Upper lobe of left lung (tissue), 6 donors: Measurements from ENCODE around the gene CAMP. TPM values are rescaled to one million over a fixed set of nuclear protein-coding genes. Genes with fewer than 3 reads are reported as not detected.
A peak's percentile ranks its signal among the peaks of the same experiment; 100 is the strongest.
"Not testable (repeated sequence)": the region's sequence is repeated elsewhere in the genome, so short reads cannot be mapped to it uniquely, and the experiment has no call there.

Experiments used
- ATAC-seq, 2 donors: fragments of 200-7000 bp; cut with Tn5 transposase; one replicate each; pipeline ENCODE4 v1.9.1; 2022; ENCODE audit warnings: mild to moderate bottlenecking in 2 of 2, moderate library complexity in 2 of 2; ENCODE audit not compliant: low FRiP score in 2 of 2
- DNase-seq, 2 donors: peaks; one replicate each; pipeline ENCODE4 v3.0.0-alpha.2; 2019 to 2020
- H3K27ac ChIP-seq, 4 donors: fragments of 200-600 bp; sonication (generic); one replicate each; pipeline ENCODE4 v1.5.1; 2016 to 2019
- H3K27me3 ChIP-seq, 4 donors: fragments of 200-600 bp; sonication (generic); one replicate each; pipeline ENCODE4 v1.5.1; 2017 to 2019
- H3K36me3 ChIP-seq, 4 donors: fragments of 200-600 bp; sonication (generic); one replicate each; pipeline ENCODE4 v1.5.1; 2016 to 2019
- H3K4me1 ChIP-seq, 4 donors: fragments of 200-600 bp; sonication (generic); one replicate each; pipeline ENCODE4 v1.5.1; 2018 to 2019
- H3K4me3 ChIP-seq, 4 donors: fragments of 200-600 bp; sonication (generic); one replicate each; pipeline ENCODE4 v1.5.1; 2017 to 2019; ENCODE audit warnings: mild to moderate bottlenecking in 2 of 4, moderate library complexity in 1 of 4
- H3K9me3 ChIP-seq, 4 donors: fragments of 200-600 bp; sonication (generic); one replicate each; pipeline ENCODE4 v1.5.1; 2018 to 2019
- EP300 ChIP-seq, 4 donors: sonication (generic); formaldehyde crosslinking; IDR thresholded peaks; one replicate each; pipeline ENCODE4 v1.5.1; 2017; ENCODE audit warnings: antibody characterized with exemption in 4 of 4, control low read depth in 2 of 4
- POLR2A ChIP-seq, 4 donors: fragments of 450-650 bp; IDR thresholded peaks; one replicate each; pipeline ENCODE4 v1.5.1; 2016 to 2017; ENCODE audit warnings: antibody characterized with exemption in 4 of 4, mild to moderate bottlenecking in 2 of 4
- POLR2AphosphoS5 ChIP-seq, 2 donors: sonication (generic); formaldehyde crosslinking; IDR thresholded peaks; one replicate each; pipeline ENCODE4 v1.5.1; 2017; ENCODE audit warnings: antibody characterized with exemption in 2 of 2
- WGBS, 2 donors: methylation state at CpG; one replicate each; pipeline ENCODE4 v1.1.5; 2017 to 2018; 5-methylcytosine and 5-hydroxymethylcytosine counted together
- total RNA-seq, 6 donors: library from RNA; depleted of rRNA in 4 of 6; stranded (reverse); fragments of >200 nt in 4 of 6; gene quantifications; one replicate each; pipeline versions ENCODE4 v1.1.0 to v1.2.1, GENCODE V29; 2016 to 2021
- TF ChIP-seq, protein P1 (sequence below), 6 experiments: fragments of 450-650 bp in 4 of 6; fragments of 200-600 bp in 2 of 6; sonication (generic) in 2 of 6; IDR thresholded peaks; one replicate each; pipeline ENCODE4 v1.5.1; 2016 to 2019; ENCODE audit warnings: antibody characterized with exemption in 6 of 6
- donor health status: DM: no; HTN: no; CAD: no; lungs with moderate emphysema.
- donor health status: DM: no; HTN: yes; CAD: no; lungs with severe emphysema.

Gene CAMP
- total RNA-seq, 6 donors from 2014 or later, result 1.6 to 15.4 (median 2.7) TPM; not detected in 2

DNA sequence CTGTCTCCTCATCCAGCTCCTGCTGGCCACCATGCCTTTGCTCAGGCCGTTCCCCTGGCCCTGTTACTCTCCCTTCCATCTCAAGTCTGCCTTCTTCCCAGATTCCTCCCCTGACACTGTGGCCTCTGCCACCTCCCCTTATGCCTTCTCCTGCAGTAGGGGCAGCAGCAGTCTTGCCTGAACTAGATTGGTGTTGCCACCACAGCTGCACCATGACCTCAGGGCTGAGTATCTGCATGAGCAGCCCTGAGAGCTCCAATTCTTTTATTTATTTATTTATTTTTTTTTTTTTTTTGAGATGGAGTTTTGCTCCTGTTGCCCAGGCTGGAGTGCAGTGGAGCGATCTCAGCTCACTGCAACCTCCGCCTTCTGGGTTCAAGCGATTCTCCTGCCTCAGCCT lies 13.8 kb upstream of the CAMP start:
- Histone ChIP-seq H3K27ac (no peak overlapping the region), H3K9me3 (no peaks in the 10 kb centered on the region), H3K27me3 (no peaks in the 10 kb centered on the region), H3K4me1 (peaks cover 0 to 3% (median 0%) of the 10 kb centered on the region in 4 donors), H3K36me3 (no peaks in the 10 kb centered on the region), H3K4me3 (no peak overlapping the region)
- 97 to 100% methylated on average over 4 of the region's 4 CpGs for WGBS, 2 donors
- TF ChIP-seq POLR2AphosphoS5 (IDR thresholded peaks at IDR 0.05) (no peak), POLR2A (IDR thresholded peaks at IDR 0.05) (no peak), EP300 (IDR thresholded peaks at IDR 0.05) (no peak)
- TF ChIP-seq, protein P1, sequence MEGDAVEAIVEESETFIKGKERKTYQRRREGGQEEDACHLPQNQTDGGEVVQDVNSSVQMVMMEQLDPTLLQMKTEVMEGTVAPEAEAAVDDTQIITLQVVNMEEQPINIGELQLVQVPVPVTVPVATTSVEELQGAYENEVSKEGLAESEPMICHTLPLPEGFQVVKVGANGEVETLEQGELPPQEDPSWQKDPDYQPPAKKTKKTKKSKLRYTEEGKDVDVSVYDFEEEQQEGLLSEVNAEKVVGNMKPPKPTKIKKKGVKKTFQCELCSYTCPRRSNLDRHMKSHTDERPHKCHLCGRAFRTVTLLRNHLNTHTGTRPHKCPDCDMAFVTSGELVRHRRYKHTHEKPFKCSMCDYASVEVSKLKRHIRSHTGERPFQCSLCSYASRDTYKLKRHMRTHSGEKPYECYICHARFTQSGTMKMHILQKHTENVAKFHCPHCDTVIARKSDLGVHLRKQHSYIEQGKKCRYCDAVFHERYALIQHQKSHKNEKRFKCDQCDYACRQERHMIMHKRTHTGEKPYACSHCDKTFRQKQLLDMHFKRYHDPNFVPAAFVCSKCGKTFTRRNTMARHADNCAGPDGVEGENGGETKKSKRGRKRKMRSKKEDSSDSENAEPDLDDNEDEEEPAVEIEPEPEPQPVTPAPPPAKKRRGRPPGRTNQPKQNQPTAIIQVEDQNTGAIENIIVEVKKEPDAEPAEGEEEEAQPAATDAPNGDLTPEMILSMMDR (IDR thresholded peaks at IDR 0.05), result no peak
- ATAC-seq (no peak), DNase-seq (no peak)

DNA sequence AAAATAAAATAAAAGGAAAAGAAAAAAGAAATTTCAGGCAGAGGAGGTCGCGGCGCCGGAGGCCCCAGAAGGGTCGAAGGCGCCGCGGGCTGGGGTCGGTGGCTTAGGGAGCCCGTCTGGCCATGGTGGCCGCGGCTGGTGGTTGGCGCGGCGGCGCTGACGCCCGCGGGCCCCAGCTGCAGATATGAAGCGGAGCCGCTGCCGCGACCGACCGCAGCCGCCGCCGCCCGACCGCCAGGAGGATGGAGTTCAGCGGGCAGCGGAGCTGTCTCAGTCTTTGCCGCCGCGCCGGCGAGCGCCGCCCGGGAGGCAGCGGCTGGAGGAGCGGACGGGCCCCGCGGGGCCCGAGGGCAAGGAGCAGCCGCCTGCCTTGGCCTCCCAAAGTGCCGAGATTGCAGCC lies 12.8 kb upstream of the CAMP start:
- not testable (repeated sequence) for H3K27me3 ChIP-seq, ATAC-seq, H3K36me3 ChIP-seq, H3K4me3 ChIP-seq, H3K27ac ChIP-seq, H3K9me3 ChIP-seq
- WGBS, 2 donors, result 83% methylated on average over 27 of the region's 48 CpGs; no CpG with 5 or more reads in 1 of the 2 donors
- DNase-seq, result peak in 1 of 2 donors; percentile 82
- H3K4me1 ChIP-seq, result peaks cover 7 to 13% (median 9%) of the 10 kb centered on the region in 4 donors

DNA sequence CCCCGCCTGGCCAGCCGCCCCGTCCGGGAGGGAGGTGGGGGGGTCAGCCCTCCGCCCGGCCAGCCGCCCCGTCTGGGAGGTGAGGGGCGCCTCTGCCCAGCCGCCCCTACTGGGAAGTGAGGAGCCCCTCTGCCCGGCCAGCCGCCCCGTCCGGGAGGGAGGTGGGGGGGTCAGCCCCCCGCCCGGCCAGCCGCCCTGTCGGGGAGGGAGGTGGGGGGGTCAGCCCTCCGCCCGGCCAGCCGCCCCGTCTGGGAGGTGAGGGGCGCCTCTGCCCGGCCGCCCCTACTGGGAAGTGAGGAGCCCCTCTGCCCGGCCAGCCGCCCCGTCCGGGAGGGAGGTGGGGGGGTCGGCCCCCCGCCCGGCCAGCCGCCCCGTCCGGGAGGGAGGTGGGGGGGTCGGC lies 11.5 kb upstream of the CAMP start:
- peaks cover 18 to 26% (median 20%) of the 10 kb centered on the region in 4 donors for H3K4me1 ChIP-seq
- 95% methylated on average over 15 of the region's 36 CpGs; no CpG with 5 or more reads in 1 of the 2 donors for WGBS, 2 donors
- H3K4me3 ChIP-seq, H3K27ac ChIP-seq, DNase-seq, H3K27me3 ChIP-seq, H3K9me3 ChIP-seq, H3K36me3 ChIP-seq, ATAC-seq: not testable (repeated sequence)

DNA sequence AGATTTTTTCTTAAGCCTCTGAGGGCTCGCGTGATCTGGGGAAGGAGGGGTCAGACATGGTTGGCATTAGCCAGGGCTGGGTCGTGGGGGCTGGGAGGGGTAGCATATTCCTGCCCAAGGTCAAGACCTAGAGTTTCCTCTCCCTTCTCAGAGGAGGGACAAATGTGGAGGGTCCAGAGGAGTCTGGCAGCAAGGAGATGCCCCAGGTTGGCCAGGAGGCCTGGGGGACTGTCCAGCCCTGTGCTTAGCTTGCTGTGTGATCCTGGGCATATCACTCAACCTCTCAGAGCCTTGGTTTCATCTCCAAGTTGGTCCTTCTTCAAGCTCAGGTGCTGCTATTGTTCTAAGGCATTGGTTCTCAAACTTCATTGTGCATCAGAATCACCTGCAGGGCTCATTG lies 9.1 kb upstream of the CAMP start:
- no peak for ATAC-seq
- Histone ChIP-seq H3K36me3 (no peaks in the 10 kb centered on the region), H3K4me3 (no peak overlapping the region), H3K4me1 (peaks cover 18 to 38% (median 29%) of the 10 kb centered on the region in 4 donors), H3K9me3 (no peaks in the 10 kb centered on the region), H3K27ac (peak overlapping the region in 1 of 4 donors; percentile 84), H3K27me3 (no peaks in the 10 kb centered on the region)
- no peak for DNase-seq
- TF ChIP-seq EP300 (IDR thresholded peaks at IDR 0.05) (no peak), POLR2A (IDR thresholded peaks at IDR 0.05) (no peak), POLR2AphosphoS5 (IDR thresholded peaks at IDR 0.05) (no peak)
- TF ChIP-seq, protein P1 (IDR thresholded peaks at IDR 0.05), result no peak
- 80 to 94% methylated on average over 3 of the region's 3 CpGs for WGBS, 2 donors

DNA sequence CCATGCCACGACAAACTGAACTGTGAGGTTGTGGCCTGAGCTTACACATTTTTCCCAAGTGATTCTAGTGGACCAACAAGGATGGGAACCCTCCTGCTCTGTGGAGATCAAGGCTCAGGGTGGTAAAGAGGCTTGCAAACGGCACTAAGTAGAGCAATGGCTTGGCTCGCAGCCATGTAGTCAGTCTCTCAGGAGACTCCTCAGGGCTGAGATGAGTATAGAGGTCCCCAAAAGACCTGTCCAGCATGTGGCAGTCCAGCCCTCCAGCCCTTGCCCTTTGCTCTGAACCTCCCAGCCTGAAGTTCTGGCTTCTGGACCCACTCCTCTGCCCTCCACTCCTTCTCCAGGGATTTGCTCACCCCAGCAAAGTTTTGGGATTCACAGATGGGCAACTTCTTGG lies 8.3 kb upstream of the CAMP start:
- H3K36me3 ChIP-seq, result no peaks in the 10 kb centered on the region
- peak; percentile 39 to 73 for ATAC-seq
- peak in 1 of 2 donors; percentile 69 for DNase-seq
- WGBS, 2 donors, result 43 to 56% methylated on average over 1 to 3 of the region's 3 CpGs
- no peaks in the 10 kb centered on the region for H3K27me3 ChIP-seq
- H3K4me1 ChIP-seq, result peaks cover 18 to 38% (median 29%) of the 10 kb centered on the region in 4 donors
- no peaks in the 10 kb centered on the region for H3K9me3 ChIP-seq
- peak overlapping the region; percentile 46 to 88 (median 72) for H3K27ac ChIP-seq
- TF ChIP-seq EP300 (IDR thresholded peaks at IDR 0.05) (no peak), POLR2A (IDR thresholded peaks at IDR 0.05) (no peak), POLR2AphosphoS5 (IDR thresholded peaks at IDR 0.05) (no peak)
- TF ChIP-seq, protein P1 (IDR thresholded peaks at IDR 0.05), result no peak
- no peak overlapping the region for H3K4me3 ChIP-seq

DNA sequence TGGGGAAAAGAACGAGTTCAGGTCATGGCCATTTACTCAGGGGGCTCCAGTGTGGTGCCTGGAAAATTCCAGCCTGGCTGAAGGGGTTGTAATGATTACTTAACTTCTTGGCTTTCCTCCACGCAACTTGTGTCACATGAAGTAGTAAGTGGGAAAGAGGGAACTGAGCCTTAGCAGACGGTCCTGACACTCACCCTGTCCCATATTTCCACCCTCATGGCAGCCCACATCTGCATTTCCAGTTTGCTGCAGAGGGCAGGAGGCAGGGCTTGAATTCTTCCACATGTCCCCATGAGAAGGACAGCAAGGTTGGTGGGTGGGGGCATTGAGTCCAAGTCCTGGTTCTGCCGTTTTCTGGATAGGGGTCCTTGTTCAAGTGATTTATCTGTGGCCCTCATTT lies 7.8 kb upstream of the CAMP start:
- no peak overlapping the region for H3K4me3 ChIP-seq
- H3K27me3 ChIP-seq, result no peaks in the 10 kb centered on the region
- H3K4me1 ChIP-seq, result peaks cover 18 to 38% (median 29%) of the 10 kb centered on the region in 4 donors
- ATAC-seq (peak; percentile 72 to 89), DNase-seq (peak in 1 of 2 donors; percentile 62)
- H3K36me3 ChIP-seq, result no peaks in the 10 kb centered on the region
- TF ChIP-seq, protein P1 (IDR thresholded peaks at IDR 0.05), result no peak
- TF ChIP-seq EP300 (IDR thresholded peaks at IDR 0.05) (no peak), POLR2A (IDR thresholded peaks at IDR 0.05) (peak in 1 of 4 donors; percentile 23), POLR2AphosphoS5 (IDR thresholded peaks at IDR 0.05) (peak in 1 of 2 donors; percentile 2)
- no peaks in the 10 kb centered on the region for H3K9me3 ChIP-seq
- 34 to 36% methylated on average over 3 to 4 of the region's 4 CpGs for WGBS, 2 donors
- H3K27ac ChIP-seq, result peak overlapping the region; percentile 46 to 88 (median 72)
